ENCODE results near the gene B3GALT5.

The B3GALT5 gene

DNA sequence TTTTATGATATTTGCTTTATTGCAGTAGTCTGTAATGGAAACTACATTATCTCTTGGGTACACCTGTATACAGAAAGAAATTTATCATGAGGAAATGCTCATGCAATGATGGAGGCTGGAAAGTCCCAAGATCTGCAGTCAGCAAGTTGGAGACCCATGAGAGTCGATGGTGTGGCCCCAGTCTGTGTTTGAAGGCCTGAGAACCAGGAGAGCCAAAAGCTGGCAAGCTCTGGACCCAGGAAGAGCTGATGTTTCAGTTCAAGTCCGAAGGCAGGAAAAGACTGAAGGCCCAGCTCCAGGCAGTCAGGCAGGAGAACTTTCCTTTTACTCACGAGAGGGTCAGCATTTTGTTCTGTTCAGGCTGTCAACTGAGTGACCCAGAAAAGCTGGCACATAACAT is 42.2 kb downstream of the B3GALT5 start:
- no peak overlapping the region for H3K4me3 ChIP-seq (ENCODE audit: low read depth in 1 of 2, low read length in 1 of 2)
- no peaks in the 10 kb centered on the region for H3K9me3 ChIP-seq
- no peak overlapping the region for H3K27ac ChIP-seq
- no peaks in the 10 kb centered on the region for H3K36me3 ChIP-seq
- peaks cover 20% of the 10 kb centered on the region for H3K27me3 ChIP-seq
- no peaks in the 10 kb centered on the region for H3K4me1 ChIP-seq (ENCODE audit: control insufficient read depth in 1 of 2, insufficient read depth in 1 of 2, low read depth in 1 of 2, low read length in 1 of 2)
- TF ChIP-seq CTCF (IDR thresholded peaks at IDR 0.05) = no peak

- H3K9me3 ChIP-seq = no peaks in the 10 kb centered on the region
- H3K27ac ChIP-seq = no peak overlapping the region
- no peak overlapping the region for H3K4me3 ChIP-seq (ENCODE audit: low read depth in 1 of 2, low read length in 1 of 2)
- H3K36me3 ChIP-seq = no peaks in the 10 kb centered on the region
- TF ChIP-seq CTCF (IDR thresholded peaks at IDR 0.05) = no peak
- peaks cover 26% of the 10 kb centered on the region for H3K27me3 ChIP-seq
- H3K4me1 ChIP-seq (ENCODE audit: control insufficient read depth in 1 of 2, insufficient read depth in 1 of 2, low read depth in 1 of 2, low read length in 1 of 2) = no peaks in the 10 kb centered on the region
Observed at GRCh38 chr21:39655589-39655988, 42.8 kb downstream of the B3GALT5 start.

- H3K4me3 ChIP-seq (ENCODE audit: low read depth in 1 of 2, low read length in 1 of 2) = no peak overlapping the region
- no peak for TF ChIP-seq CTCF (IDR thresholded peaks at IDR 0.05)
- H3K27ac ChIP-seq = no peak overlapping the region
- H3K36me3 ChIP-seq = no peaks in the 10 kb centered on the region
- H3K4me1 ChIP-seq (ENCODE audit: control insufficient read depth in 1 of 2, insufficient read depth in 1 of 2, low read depth in 1 of 2, low read length in 1 of 2) = no peaks in the 10 kb centered on the region
- H3K9me3 ChIP-seq = no peaks in the 10 kb centered on the region
- H3K27me3 ChIP-seq = peaks cover 32% of the 10 kb centered on the region
Observed at GRCh38 chr21:39656209-39656608, 43.5 kb downstream of the B3GALT5 start.

- Histone ChIP-seq H3K27me3 (peaks cover 36% of the 10 kb centered on the region), H3K9me3 (no peaks in the 10 kb centered on the region), H3K27ac (no peak overlapping the region), H3K4me1 (ENCODE audit: control insufficient read depth in 1 of 2, insufficient read depth in 1 of 2, low read depth in 1 of 2, low read length in 1 of 2) (no peaks in the 10 kb centered on the region), H3K36me3 (no peaks in the 10 kb centered on the region), H3K4me3 (ENCODE audit: low read depth in 1 of 2, low read length in 1 of 2) (no peak overlapping the region)
- TF ChIP-seq CTCF (IDR thresholded peaks at IDR 0.05) = no peak
Observed at GRCh38 chr21:39657091-39657689, 44.5 kb downstream of the B3GALT5 start.

DNA sequence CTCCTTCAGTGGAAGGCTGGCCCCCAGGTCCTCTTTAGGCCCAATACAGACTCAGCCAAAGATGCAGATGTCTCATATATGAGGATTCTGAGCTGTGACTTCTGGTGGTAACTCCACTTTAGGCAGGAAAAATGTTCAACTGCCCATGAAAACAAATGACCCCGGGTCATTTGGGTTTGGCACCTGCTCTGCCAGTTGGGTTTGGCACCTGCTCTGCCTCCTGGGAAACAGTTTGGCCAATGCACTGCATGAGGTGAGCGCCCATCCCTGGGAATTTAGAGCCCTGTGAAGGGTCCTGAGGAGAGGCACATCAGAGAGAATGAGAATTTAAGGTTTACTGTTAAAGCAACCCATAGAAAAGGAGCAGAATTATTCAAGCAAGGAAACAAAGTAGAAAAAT is 45.3 kb downstream of the B3GALT5 start:
- no peak for TF ChIP-seq CTCF (IDR thresholded peaks at IDR 0.05)

More for the DNA sequence above, 45.3 kb downstream of the B3GALT5 start:
- peaks cover 36% of the 10 kb centered on the region for H3K27me3 ChIP-seq
- no peak overlapping the region for H3K4me3 ChIP-seq (ENCODE audit: low read depth in 1 of 2, low read length in 1 of 2)
- no peaks in the 10 kb centered on the region for H3K9me3 ChIP-seq
- no peak overlapping the region for H3K27ac ChIP-seq
- H3K4me1 ChIP-seq (ENCODE audit: control insufficient read depth in 1 of 2, insufficient read depth in 1 of 2, low read depth in 1 of 2, low read length in 1 of 2) = no peaks in the 10 kb centered on the region
- no peaks in the 10 kb centered on the region for H3K36me3 ChIP-seq

Data from neutrophil (primary cell).